A673 (cell line): ENCODE measurements around the gene MSI2.

ENCODE experiments used
- CTCF ChIP-seq: fragments of 300-800, 200-600 bp; sonication (generic); conservative IDR thresholded peaks from 2 replicates; pipeline ENCODE4 v1.5.1; 2017; ENCODE audit warnings: low read depth, mild to moderate bottlenecking, antibody characterized with exemption, low read length, moderate library complexity, mixed read lengths
- EZH2 ChIP-seq: fragments of 200-600 bp; sonication (generic); IDR thresholded peaks from 2 replicates; pipeline ENCODE4 v1.6.1; 2017; ENCODE audit warnings: borderline replicate concordance, low read depth, mild to moderate bottlenecking, mixed read lengths, antibody characterized with exemption, low read length; ENCODE audit not compliant: poor library complexity, severe bottlenecking

GRCh38 chr17:57342963-57343589, 86.8 kb downstream of the MSI2 start:
- no peak for TF ChIP-seq CTCF
- no peak for TF ChIP-seq EZH2
